ENCODE results near the gene MFAP4. TPM values are rescaled to one million over a fixed set of nuclear protein-coding genes. Genes with fewer than 3 reads are reported as not detected.

Gene MFAP4
- total RNA-seq, 1 experiment from 2014 or later, result not detected

DNA sequence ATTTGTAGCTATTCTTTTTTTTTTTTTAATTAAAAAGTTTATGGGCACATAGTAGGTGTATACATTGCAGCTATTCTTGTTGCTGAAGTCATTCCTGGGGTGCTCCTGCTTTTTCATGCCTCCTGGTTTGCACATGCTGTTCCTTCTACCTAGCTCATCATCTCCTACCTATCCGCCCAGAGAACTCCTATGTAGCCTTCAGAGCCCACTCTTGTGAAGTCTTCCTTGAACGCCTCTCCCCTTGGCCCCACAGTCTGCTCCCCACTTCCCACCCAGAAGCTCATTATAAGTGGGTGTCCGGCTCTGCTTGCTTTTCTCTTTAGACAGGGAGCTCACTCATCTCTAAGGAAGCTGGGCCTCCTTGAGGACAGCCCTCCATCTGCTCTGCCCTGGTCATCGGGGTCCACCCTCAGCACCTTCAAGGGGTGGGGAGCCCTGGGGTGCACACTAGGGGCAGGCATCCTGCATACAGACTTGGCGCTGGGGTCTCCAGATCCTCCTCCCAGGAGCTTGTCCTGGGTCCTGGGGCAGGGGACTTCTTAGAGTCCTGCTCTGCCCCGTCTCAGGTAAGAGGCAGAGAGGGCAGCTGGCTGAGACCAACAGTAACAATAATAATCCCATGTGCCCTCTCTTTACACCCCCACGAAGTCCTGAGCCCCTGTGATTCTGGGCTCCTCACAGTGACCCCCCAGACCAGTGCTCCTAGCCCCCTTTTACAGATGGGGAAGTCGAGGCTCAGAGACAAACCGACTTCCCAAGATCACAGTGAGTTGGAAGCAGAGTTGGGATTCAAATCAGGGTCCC lies 21.0 kb downstream of the MFAP4 start:
- Histone ChIP-seq H3K9me3 (no peaks in the 10 kb centered on the region), H3K4me1 (peaks cover 11% of the 10 kb centered on the region), H3K27me3 (replicated peaks; ENCODE audit: control insufficient read depth, insufficient read depth, low read length) (no peaks in the 10 kb centered on the region), H3K4me3 (ENCODE audit: low read depth, low read length) (no peak overlapping the region), H3K36me3 (ENCODE audit: control insufficient read depth, insufficient read depth, low read length) (no peaks in the 10 kb centered on the region)
- no peaks in the 10 kb centered on the region for H3K9me3 Mint-ChIP-seq (ENCODE audit: unreplicated experiment)
- POLR2A ChIA-PET, result interaction anchor here (0.6 kb wide), 1 partner anchor 27 kb away, joined by 3 read pairs; no protein-coding TSS in a partner anchor
- intact Hi-C loops (cut with micrococcal nuclease; ENCODE audit: unreplicated experiment), result no loop called here
- DNase-seq, result no peak
- TF ChIP-seq CTCF (IDR thresholded peaks at IDR 0.05; ENCODE audit: insufficient read depth in 1 of 2, low read depth in 1 of 2, low read length in 1 of 2, severe bottlenecking in 1 of 2, unreplicated experiment in 1 of 2), result no peak
- H3K4me3 Mint-ChIP-seq (ENCODE audit: unreplicated experiment), result no peak overlapping the region
- H3K36me3 Mint-ChIP-seq (ENCODE audit: insufficient read depth, unreplicated experiment), result no peaks in the 10 kb centered on the region
- H3K4me1 Mint-ChIP-seq (ENCODE audit: low read depth, unreplicated experiment), result peaks cover 6% of the 10 kb centered on the region
- CTCF ChIA-PET, result no interaction called here
- BruUV-seq (replicated peaks), result no TSS peak
- H3K27me3 Mint-ChIP-seq (ENCODE audit: insufficient read depth, unreplicated experiment), result no peaks in the 10 kb centered on the region
- H3K27ac Mint-ChIP-seq (ENCODE audit: unreplicated experiment), result no peak overlapping the region

DNA sequence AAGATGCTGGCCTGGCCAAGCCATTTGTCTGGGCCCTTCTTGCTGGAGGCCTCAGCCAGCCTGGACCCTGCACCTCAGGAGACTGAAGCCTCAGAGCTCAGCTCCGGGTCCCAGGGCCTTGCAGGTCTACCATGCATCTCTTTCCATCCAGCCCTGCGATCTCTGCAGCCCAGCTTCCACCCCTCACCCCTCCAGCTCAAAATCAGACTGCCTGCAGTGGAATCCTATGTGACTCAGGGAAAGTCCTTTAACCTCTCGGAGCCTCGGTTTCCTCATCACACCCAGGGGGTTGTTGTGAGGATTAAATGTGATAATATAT lies 21.5 kb downstream of the MFAP4 start:
- Mint-ChIP-seq H3K36me3 (ENCODE audit: insufficient read depth, unreplicated experiment) (no peaks in the 10 kb centered on the region), H3K27me3 (ENCODE audit: insufficient read depth, unreplicated experiment) (no peaks in the 10 kb centered on the region), H3K4me1 (ENCODE audit: low read depth, unreplicated experiment) (peaks cover 6% of the 10 kb centered on the region), H3K9me3 (ENCODE audit: unreplicated experiment) (no peaks in the 10 kb centered on the region), H3K4me3 (ENCODE audit: unreplicated experiment) (no peak overlapping the region), H3K27ac (ENCODE audit: unreplicated experiment) (no peak overlapping the region)
- BruUV-seq (replicated peaks), result no TSS peak
- Histone ChIP-seq H3K27me3 (replicated peaks; ENCODE audit: control insufficient read depth, insufficient read depth, low read length) (no peaks in the 10 kb centered on the region), H3K9me3 (no peaks in the 10 kb centered on the region), H3K4me1 (peaks cover 11% of the 10 kb centered on the region), H3K4me3 (ENCODE audit: low read depth, low read length) (no peak overlapping the region), H3K36me3 (ENCODE audit: control insufficient read depth, insufficient read depth, low read length) (no peaks in the 10 kb centered on the region)
- no peak for TF ChIP-seq CTCF (IDR thresholded peaks at IDR 0.05; ENCODE audit: insufficient read depth in 1 of 2, low read depth in 1 of 2, low read length in 1 of 2, severe bottlenecking in 1 of 2, unreplicated experiment in 1 of 2)
- ChIA-PET POLR2A (interaction anchor here (0.6 kb wide), 1 partner anchor 26 kb away, joined by 3 read pairs; no protein-coding TSS in a partner anchor), CTCF (interaction anchor here (1.7 kb wide), 1 partner anchor 12 kb away, joined by 10 read pairs; the partner anchor contains the start of gene MAPK7)
- peak in 1 of 2 experiments; percentile 12 for DNase-seq
- intact Hi-C loops (cut with micrococcal nuclease; ENCODE audit: unreplicated experiment), result no loop called here

GRCh38 chr17:19364699-19365498 lies 22.1 kb downstream of the MFAP4 start:
- no peak overlapping the region for H3K4me3 ChIP-seq (ENCODE audit: low read depth, low read length)

More at GRCh38 chr17:19364699-19365498, 22.1 kb downstream of the MFAP4 start:
- H3K27me3 Mint-ChIP-seq (ENCODE audit: insufficient read depth, unreplicated experiment), result no peaks in the 10 kb centered on the region
- Histone ChIP-seq H3K4me1 (peaks cover 11% of the 10 kb centered on the region), H3K27me3 (replicated peaks; ENCODE audit: control insufficient read depth, insufficient read depth, low read length) (no peaks in the 10 kb centered on the region), H3K9me3 (no peaks in the 10 kb centered on the region), H3K36me3 (ENCODE audit: control insufficient read depth, insufficient read depth, low read length) (no peaks in the 10 kb centered on the region)
- intact Hi-C loops (cut with micrococcal nuclease; ENCODE audit: unreplicated experiment), result no loop called here
- H3K9me3 Mint-ChIP-seq (ENCODE audit: unreplicated experiment), result no peaks in the 10 kb centered on the region
- no peaks in the 10 kb centered on the region for H3K36me3 Mint-ChIP-seq (ENCODE audit: insufficient read depth, unreplicated experiment)
- peaks cover 6% of the 10 kb centered on the region for H3K4me1 Mint-ChIP-seq (ENCODE audit: low read depth, unreplicated experiment)
- no peak overlapping the region for H3K27ac Mint-ChIP-seq (ENCODE audit: unreplicated experiment)
- BruUV-seq (replicated peaks), result no TSS peak
- no peak for TF ChIP-seq CTCF (IDR thresholded peaks at IDR 0.05; ENCODE audit: insufficient read depth in 1 of 2, low read depth in 1 of 2, low read length in 1 of 2, severe bottlenecking in 1 of 2, unreplicated experiment in 1 of 2)
- no peak for DNase-seq
- CTCF ChIA-PET, result interaction anchor here (0.9 to 1.7 kb wide), 2 partner anchors 13 to 82 kb away, joined by 4 to 10 read pairs; partner anchors contain the start of gene MAPK7
- POLR2A ChIA-PET, result interaction anchor here (0.6 to 1.2 kb wide), 2 partner anchors 13 to 25 kb away, joined by 3 to 5 read pairs; no protein-coding TSS in a partner anchor
- H3K4me3 Mint-ChIP-seq (ENCODE audit: unreplicated experiment), result no peak overlapping the region
